ENCODE measurements around the gene CSTF1.

CSTF1 gene

GRCh38 chr20:56445540-56445939 lies 53.1 kb downstream of the CSTF1 start:
- H3K9ac ChIP-seq = no peak overlapping the region
- H3K4me3 ChIP-seq (ENCODE audit: low read depth, low read length) = no peak overlapping the region
- TF ChIP-seq, protein P1, sequence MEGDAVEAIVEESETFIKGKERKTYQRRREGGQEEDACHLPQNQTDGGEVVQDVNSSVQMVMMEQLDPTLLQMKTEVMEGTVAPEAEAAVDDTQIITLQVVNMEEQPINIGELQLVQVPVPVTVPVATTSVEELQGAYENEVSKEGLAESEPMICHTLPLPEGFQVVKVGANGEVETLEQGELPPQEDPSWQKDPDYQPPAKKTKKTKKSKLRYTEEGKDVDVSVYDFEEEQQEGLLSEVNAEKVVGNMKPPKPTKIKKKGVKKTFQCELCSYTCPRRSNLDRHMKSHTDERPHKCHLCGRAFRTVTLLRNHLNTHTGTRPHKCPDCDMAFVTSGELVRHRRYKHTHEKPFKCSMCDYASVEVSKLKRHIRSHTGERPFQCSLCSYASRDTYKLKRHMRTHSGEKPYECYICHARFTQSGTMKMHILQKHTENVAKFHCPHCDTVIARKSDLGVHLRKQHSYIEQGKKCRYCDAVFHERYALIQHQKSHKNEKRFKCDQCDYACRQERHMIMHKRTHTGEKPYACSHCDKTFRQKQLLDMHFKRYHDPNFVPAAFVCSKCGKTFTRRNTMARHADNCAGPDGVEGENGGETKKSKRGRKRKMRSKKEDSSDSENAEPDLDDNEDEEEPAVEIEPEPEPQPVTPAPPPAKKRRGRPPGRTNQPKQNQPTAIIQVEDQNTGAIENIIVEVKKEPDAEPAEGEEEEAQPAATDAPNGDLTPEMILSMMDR (IDR thresholded peaks at IDR 0.05) = no peak
- no peaks in the 10 kb centered on the region for H3K79me2 ChIP-seq
- no peak overlapping the region for H3K4me2 ChIP-seq (ENCODE audit: low read length)
- no peak overlapping the region for H3K27ac ChIP-seq
- no peaks in the 10 kb centered on the region for H3K9me3 ChIP-seq (ENCODE audit: control insufficient read depth, low read length)
- no peak overlapping the region for H2AFZ ChIP-seq
- no peaks in the 10 kb centered on the region for H3K4me1 ChIP-seq
- no peaks in the 10 kb centered on the region for H3K36me3 ChIP-seq (ENCODE audit: control insufficient read depth, insufficient read depth, low read length)
- H3K27me3 ChIP-seq (ENCODE audit: control insufficient read depth, insufficient read depth, low read length) = no peaks in the 10 kb centered on the region

DNA sequence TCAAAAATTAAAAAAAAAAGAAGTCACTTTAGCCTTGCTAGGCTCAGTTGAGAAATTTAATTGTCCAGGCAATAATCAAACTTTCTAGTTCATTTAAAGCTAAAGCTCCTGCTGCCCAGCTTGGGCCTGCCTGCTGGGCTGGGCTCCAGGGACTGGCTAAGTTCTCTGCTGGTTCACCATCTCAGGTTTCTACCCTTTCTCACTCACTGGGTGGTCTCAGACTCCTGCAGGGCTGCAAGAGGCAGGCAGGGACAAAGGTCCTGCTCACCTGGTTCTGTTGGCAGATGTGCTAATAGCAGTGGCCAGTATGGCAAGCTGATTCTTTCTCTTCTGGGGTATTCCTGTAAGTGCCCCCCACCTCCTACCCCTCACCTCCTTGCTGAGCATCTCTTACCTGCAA lies 54.8 kb downstream of the CSTF1 start:
- Histone ChIP-seq H3K4me2 (ENCODE audit: low read length) (no peak overlapping the region), H3K27me3 (ENCODE audit: control insufficient read depth, insufficient read depth, low read length) (no peaks in the 10 kb centered on the region), H3K9ac (no peak overlapping the region), H3K4me1 (no peaks in the 10 kb centered on the region), H3K79me2 (no peaks in the 10 kb centered on the region), H3K9me3 (ENCODE audit: control insufficient read depth, low read length) (no peaks in the 10 kb centered on the region), H3K4me3 (ENCODE audit: low read depth, low read length) (no peak overlapping the region), H3K36me3 (ENCODE audit: control insufficient read depth, insufficient read depth, low read length) (no peaks in the 10 kb centered on the region), H2AFZ (no peak overlapping the region), H3K27ac (no peak overlapping the region)
- TF ChIP-seq, protein P1 (IDR thresholded peaks at IDR 0.05) = no peak

- H3K27ac ChIP-seq = no peak overlapping the region
- no peaks in the 10 kb centered on the region for H3K27me3 ChIP-seq (ENCODE audit: control insufficient read depth, insufficient read depth, low read length)
- no peaks in the 10 kb centered on the region for H3K79me2 ChIP-seq
- H3K36me3 ChIP-seq (ENCODE audit: control insufficient read depth, insufficient read depth, low read length) = no peaks in the 10 kb centered on the region
- H3K4me3 ChIP-seq (ENCODE audit: low read depth, low read length) = no peak overlapping the region
- no peaks in the 10 kb centered on the region for H3K4me1 ChIP-seq
- H3K4me2 ChIP-seq (ENCODE audit: low read length) = no peak overlapping the region
- TF ChIP-seq, protein P1 (IDR thresholded peaks at IDR 0.05) = no peak
- no peak overlapping the region for H2AFZ ChIP-seq
- H3K9me3 ChIP-seq (ENCODE audit: control insufficient read depth, low read length) = no peaks in the 10 kb centered on the region
- no peak overlapping the region for H3K9ac ChIP-seq
Measured at GRCh38 chr20:56449459-56449858, 57.0 kb downstream of the CSTF1 start.

DNA sequence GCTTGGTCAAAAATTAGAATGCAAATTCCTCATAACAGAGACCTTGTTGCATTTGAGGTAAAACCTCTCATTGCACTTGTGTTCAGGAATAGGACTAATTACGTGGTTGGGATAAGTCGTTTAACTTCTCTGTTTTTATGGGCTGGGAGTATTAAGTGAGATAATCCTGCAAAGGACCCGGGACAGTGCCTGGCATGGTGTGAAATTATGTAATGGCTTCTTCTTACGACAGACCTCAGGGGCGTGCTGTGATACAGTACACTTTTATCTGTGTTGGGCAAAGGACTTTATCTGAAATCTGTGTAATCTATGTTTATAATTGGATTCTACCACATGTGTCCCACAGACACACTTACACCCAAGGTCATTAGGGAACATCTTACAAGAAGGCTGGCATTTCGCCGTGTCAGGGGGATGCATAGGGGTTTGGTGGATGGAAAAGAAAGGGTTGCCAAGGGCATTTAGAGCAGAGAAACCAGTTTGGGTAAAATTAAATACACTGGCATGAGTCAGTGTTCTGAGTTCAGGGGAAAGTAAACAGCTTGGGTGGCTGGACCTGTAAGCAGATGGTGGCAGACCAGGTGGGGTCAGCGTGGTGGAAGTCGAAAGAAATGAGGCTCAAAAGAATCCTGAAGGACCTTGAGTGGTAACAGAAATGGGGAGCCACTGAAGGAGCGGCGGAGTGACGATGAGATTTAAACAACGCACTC lies 58.8 kb downstream of the CSTF1 start:
- H3K9me3 ChIP-seq (ENCODE audit: control insufficient read depth, low read length) = no peaks in the 10 kb centered on the region
- TF ChIP-seq, protein P1 (IDR thresholded peaks at IDR 0.05) = no peak
- H3K79me2 ChIP-seq = no peaks in the 10 kb centered on the region

GRCh38 chr20:56453352-56453751 lies 60.9 kb downstream of the CSTF1 start:
- H3K27me3 ChIP-seq (ENCODE audit: control insufficient read depth, insufficient read depth, low read length) = no peaks in the 10 kb centered on the region
- no peaks in the 10 kb centered on the region for H3K9me3 ChIP-seq (ENCODE audit: control insufficient read depth, low read length)
- TF ChIP-seq, protein P1 (IDR thresholded peaks at IDR 0.05) = no peak
- no peak overlapping the region for H2AFZ ChIP-seq
- no peak overlapping the region for H3K4me3 ChIP-seq (ENCODE audit: low read depth, low read length)
- H3K4me2 ChIP-seq (ENCODE audit: low read length) = no peak overlapping the region
- H3K4me1 ChIP-seq = no peaks in the 10 kb centered on the region
- H3K27ac ChIP-seq = no peak overlapping the region
- H3K79me2 ChIP-seq = no peaks in the 10 kb centered on the region
- no peaks in the 10 kb centered on the region for H3K36me3 ChIP-seq (ENCODE audit: control insufficient read depth, insufficient read depth, low read length)
- no peak overlapping the region for H3K9ac ChIP-seq

More for the DNA sequence above, 58.8 kb downstream of the CSTF1 start:
- Histone ChIP-seq H3K4me1 (no peaks in the 10 kb centered on the region), H3K4me3 (ENCODE audit: low read depth, low read length) (no peak overlapping the region), H3K27me3 (ENCODE audit: control insufficient read depth, insufficient read depth, low read length) (no peaks in the 10 kb centered on the region), H3K36me3 (ENCODE audit: control insufficient read depth, insufficient read depth, low read length) (no peaks in the 10 kb centered on the region), H3K9ac (no peak overlapping the region), H2AFZ (no peak overlapping the region), H3K27ac (no peak overlapping the region), H3K4me2 (ENCODE audit: low read length) (no peak overlapping the region)

All from parathyroid adenoma (tissue), 2 donors.